ENCODE results near the gene TOR1AIP2. TPM values are rescaled to one million over a fixed set of nuclear protein-coding genes. Genes with fewer than 3 reads are reported as not detected.

The TOR1AIP2 gene
- polyA plus RNA-seq, 3 donors from 2014 or later, result 8.7 to 15.5 (median 8.7) TPM

GRCh38 chr1:179828554-179829110, 49.0 kb downstream of the TOR1AIP2 start:
- no peak overlapping the region for H3K4me3 Mint-ChIP-seq
- H3K4me1 Mint-ChIP-seq, result peaks cover 14 to 21% of the 10 kb centered on the region in 2 donors
- DNase-seq, result no peak
- H3K9me3 Mint-ChIP-seq, result no peaks in the 10 kb centered on the region
- H3K27ac Mint-ChIP-seq, result no peak overlapping the region
- peaks cover 0 to 2% (median 0%) of the 10 kb centered on the region in 3 donors for H3K36me3 Mint-ChIP-seq
- peaks cover 0 to 7% (median 6%) of the 10 kb centered on the region in 3 donors for H3K27me3 Mint-ChIP-seq (ENCODE audit: low read depth in 3 of 3)

GRCh38 chr1:179826626-179827280, 50.9 kb downstream of the TOR1AIP2 start:
- Mint-ChIP-seq H3K9me3 (no peaks in the 10 kb centered on the region), H3K4me3 (no peak overlapping the region), H3K36me3 (no peaks in the 10 kb centered on the region), H3K27me3 (ENCODE audit: low read depth in 3 of 3) (peaks cover 0 to 7% (median 6%) of the 10 kb centered on the region in 3 donors), H3K4me1 (peaks cover 10 to 14% of the 10 kb centered on the region in 2 donors), H3K27ac (no peak overlapping the region)
- DNase-seq, result no peak

- no peak for DNase-seq
- Mint-ChIP-seq H3K27ac (no peak overlapping the region), H3K27me3 (ENCODE audit: low read depth in 3 of 3) (peaks cover 0 to 7% (median 6%) of the 10 kb centered on the region in 3 donors), H3K4me3 (no peak overlapping the region), H3K36me3 (no peaks in the 10 kb centered on the region), H3K9me3 (peaks cover 0 to 1% (median 0%) of the 10 kb centered on the region in 6 donors), H3K4me1 (peaks cover 2 to 6% of the 10 kb centered on the region in 2 donors)
These were observed 51.7 kb downstream of the TOR1AIP2 start for GRCh38 chr1:179825798-179826460.

DNA sequence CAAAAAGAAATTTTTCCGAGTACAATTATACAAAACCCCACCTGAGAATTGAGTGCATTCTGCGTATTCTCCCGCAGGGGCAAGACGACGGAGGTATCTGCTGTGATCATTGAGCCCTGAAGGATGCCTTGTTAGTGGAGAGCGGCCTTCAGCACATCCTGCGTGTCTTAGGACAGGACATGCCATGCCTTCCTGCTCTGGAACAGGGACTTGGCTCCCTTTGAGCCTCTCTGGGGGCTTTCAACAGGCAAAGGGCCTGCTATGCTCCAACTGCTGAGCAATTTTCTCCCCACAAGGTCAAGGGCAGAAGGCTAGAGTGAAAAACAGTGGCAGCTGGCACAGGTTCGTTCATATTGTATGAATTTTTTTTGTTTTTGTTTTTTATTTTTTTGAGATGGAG, 52.4 kb downstream of the TOR1AIP2 start:
- Mint-ChIP-seq H3K4me1 (no peaks in the 10 kb centered on the region), H3K9me3 (peaks cover 0 to 1% (median 0%) of the 10 kb centered on the region in 6 donors), H3K27ac (no peak overlapping the region), H3K27me3 (ENCODE audit: low read depth in 3 of 3) (peaks cover 0 to 7% (median 6%) of the 10 kb centered on the region in 3 donors), H3K4me3 (no peak overlapping the region), H3K36me3 (no peaks in the 10 kb centered on the region)
- DNase-seq, result no peak

DNA sequence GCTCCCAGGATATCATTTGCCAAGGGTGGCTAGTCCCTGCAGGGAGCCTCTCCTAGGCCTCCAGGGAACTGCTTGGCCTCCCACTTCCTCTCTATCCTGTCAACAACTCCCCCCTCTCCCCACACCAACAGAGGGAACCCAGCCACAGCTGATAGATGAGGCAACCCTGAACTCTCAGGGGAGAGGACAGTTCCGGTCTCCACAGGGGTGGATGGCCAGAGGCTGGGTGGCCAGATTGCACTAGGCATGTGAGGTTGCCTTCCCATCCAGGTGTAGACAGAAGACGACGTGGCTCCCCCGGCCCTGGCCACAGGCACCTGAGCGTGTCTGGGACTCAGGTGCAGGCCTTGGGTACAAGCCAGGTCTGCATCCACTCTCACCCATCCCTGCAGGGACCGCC, 53.3 kb downstream of the TOR1AIP2 start:
- H3K4me1 Mint-ChIP-seq, result no peaks in the 10 kb centered on the region
- no peak overlapping the region for H3K27ac Mint-ChIP-seq
- no peak for DNase-seq
- H3K4me3 Mint-ChIP-seq, result no peak overlapping the region
- H3K9me3 Mint-ChIP-seq, result peaks cover 0 to 1% (median 0%) of the 10 kb centered on the region in 6 donors
- H3K27me3 Mint-ChIP-seq (ENCODE audit: low read depth in 3 of 3), result peaks cover 0 to 6% (median 5%) of the 10 kb centered on the region in 3 donors
- no peaks in the 10 kb centered on the region for H3K36me3 Mint-ChIP-seq

- Mint-ChIP-seq H3K4me3 (no peak overlapping the region), H3K36me3 (no peaks in the 10 kb centered on the region), H3K4me1 (no peaks in the 10 kb centered on the region), H3K9me3 (peaks cover 0 to 1% (median 0%) of the 10 kb centered on the region in 6 donors), H3K27ac (no peak overlapping the region), H3K27me3 (ENCODE audit: low read depth in 3 of 3) (peaks cover 0 to 6% (median 5%) of the 10 kb centered on the region in 3 donors)
- DNase-seq, result no peak
These were observed 53.9 kb downstream of the TOR1AIP2 start for GRCh38 chr1:179823693-179824092.

DNA sequence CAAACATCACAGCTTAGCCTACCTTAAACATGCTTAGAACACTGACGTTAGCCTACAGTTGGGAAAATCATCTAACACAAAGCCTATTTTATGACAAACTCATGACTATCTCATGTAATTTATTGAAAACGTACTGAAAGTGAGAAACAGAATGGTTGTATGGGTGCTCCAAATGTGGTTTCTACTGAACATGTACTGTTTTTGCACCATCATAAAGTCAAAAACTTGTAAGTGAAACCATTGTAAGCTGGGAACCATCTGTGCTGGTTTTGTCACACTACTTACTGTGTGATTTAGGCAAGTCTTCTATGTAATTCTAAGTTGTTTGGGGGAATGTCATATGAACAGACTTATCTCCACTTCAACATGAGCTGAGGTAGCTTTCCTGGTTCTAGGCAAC, 55.5 kb downstream of the TOR1AIP2 start:
- Mint-ChIP-seq H3K4me3 (no peak overlapping the region), H3K4me1 (no peaks in the 10 kb centered on the region)

GRCh38 chr1:179821524-179821923, 56.1 kb downstream of the TOR1AIP2 start:
- H3K27me3 Mint-ChIP-seq (ENCODE audit: low read depth in 3 of 3), result peaks cover 2 to 3% (median 2%) of the 10 kb centered on the region in 3 donors
- no peaks in the 10 kb centered on the region for H3K36me3 Mint-ChIP-seq
- H3K4me1 Mint-ChIP-seq, result no peaks in the 10 kb centered on the region
- H3K9me3 Mint-ChIP-seq, result peaks cover 0 to 1% (median 0%) of the 10 kb centered on the region in 6 donors
- DNase-seq, result no peak
- H3K4me3 Mint-ChIP-seq, result no peak overlapping the region
- H3K27ac Mint-ChIP-seq, result no peak overlapping the region

More for the DNA sequence above, 55.5 kb downstream of the TOR1AIP2 start:
- no peak for DNase-seq
- no peak overlapping the region for H3K27ac Mint-ChIP-seq
- H3K27me3 Mint-ChIP-seq (ENCODE audit: low read depth in 3 of 3), result peaks cover 2 to 6% (median 5%) of the 10 kb centered on the region in 3 donors
- peaks cover 0 to 1% (median 0%) of the 10 kb centered on the region in 6 donors for H3K9me3 Mint-ChIP-seq
- H3K36me3 Mint-ChIP-seq, result no peaks in the 10 kb centered on the region

GRCh38 chr1:179820226-179820970, 57.2 kb downstream of the TOR1AIP2 start:
- DNase-seq, result no peak
- Mint-ChIP-seq H3K9me3 (peaks cover 0 to 1% (median 0%) of the 10 kb centered on the region in 6 donors), H3K4me1 (peaks cover 5 to 9% of the 10 kb centered on the region in 2 donors), H3K36me3 (no peaks in the 10 kb centered on the region), H3K27ac (no peak overlapping the region), H3K27me3 (ENCODE audit: low read depth in 3 of 3) (peaks cover 0 to 3% (median 2%) of the 10 kb centered on the region in 3 donors), H3K4me3 (no peak overlapping the region)

DNA sequence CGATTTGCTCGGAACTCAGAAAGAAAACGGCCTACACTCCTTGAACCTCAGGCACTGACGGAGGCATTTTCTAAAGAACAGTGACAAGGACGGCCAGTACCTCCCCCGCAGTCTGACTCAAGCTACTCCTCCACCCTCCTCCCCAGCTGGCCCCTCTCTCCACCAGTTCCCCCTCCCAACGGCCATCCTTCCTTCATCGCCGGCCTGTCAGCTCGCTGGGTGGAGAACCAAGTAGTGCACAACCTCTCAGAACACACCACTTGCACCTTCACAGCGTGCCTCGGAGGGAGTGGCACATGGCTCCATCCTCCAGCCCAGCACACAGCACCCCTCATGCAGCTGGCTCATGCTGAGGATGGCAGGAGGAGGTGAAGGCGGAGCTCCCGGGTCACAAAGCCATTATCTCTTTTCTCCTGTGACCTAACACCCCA, 58.8 kb downstream of the TOR1AIP2 start:
- Mint-ChIP-seq H3K27ac (no peak overlapping the region), H3K4me1 (peaks cover 18 to 22% of the 10 kb centered on the region in 2 donors), H3K4me3 (no peak overlapping the region), H3K36me3 (no peaks in the 10 kb centered on the region), H3K9me3 (peaks cover 0 to 1% (median 0%) of the 10 kb centered on the region in 6 donors), H3K27me3 (ENCODE audit: low read depth in 3 of 3) (peaks cover 4 to 6% (median 6%) of the 10 kb centered on the region in 3 donors)
- DNase-seq, result no peak

DNA sequence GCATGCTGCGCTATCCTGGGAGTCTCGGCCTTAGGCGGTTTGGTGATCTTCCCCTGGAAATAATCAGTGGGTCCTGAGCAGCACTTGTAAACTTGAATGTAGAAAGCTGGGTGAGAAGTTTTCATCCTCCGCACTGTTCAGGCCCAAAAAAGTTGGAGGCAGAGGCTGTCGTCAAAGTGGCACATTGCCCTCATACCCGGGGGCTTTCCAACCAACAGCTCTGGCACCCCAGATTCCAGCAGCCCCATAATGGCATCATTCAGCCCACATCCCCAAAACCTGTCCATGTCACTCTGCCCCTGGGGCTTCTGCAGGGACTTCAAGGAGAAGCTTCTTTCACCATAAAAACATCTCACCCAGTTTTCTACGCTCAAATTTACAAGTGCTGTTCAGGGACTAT, 59.3 kb downstream of the TOR1AIP2 start:
- peaks cover 18 to 22% of the 10 kb centered on the region in 2 donors for H3K4me1 Mint-ChIP-seq
- peaks cover 4 to 6% (median 6%) of the 10 kb centered on the region in 3 donors for H3K27me3 Mint-ChIP-seq (ENCODE audit: low read depth in 3 of 3)
- H3K27ac Mint-ChIP-seq, result no peak overlapping the region
- H3K4me3 Mint-ChIP-seq, result no peak overlapping the region
- no peaks in the 10 kb centered on the region for H3K36me3 Mint-ChIP-seq
- H3K9me3 Mint-ChIP-seq, result peaks cover 0 to 1% (median 0%) of the 10 kb centered on the region in 6 donors
- no peak for DNase-seq

GRCh38 chr1:179817789-179818188, 59.8 kb downstream of the TOR1AIP2 start:
- Mint-ChIP-seq H3K27ac (no peak overlapping the region), H3K27me3 (ENCODE audit: low read depth in 3 of 3) (peaks cover 4 to 6% (median 6%) of the 10 kb centered on the region in 3 donors), H3K4me1 (peaks cover 18 to 22% of the 10 kb centered on the region in 2 donors), H3K9me3 (peaks cover 0 to 1% (median 0%) of the 10 kb centered on the region in 6 donors), H3K4me3 (no peak overlapping the region), H3K36me3 (no peaks in the 10 kb centered on the region)
- no peak for DNase-seq

- no peak for DNase-seq
- Mint-ChIP-seq H3K36me3 (no peaks in the 10 kb centered on the region), H3K4me1 (peaks cover 18 to 22% of the 10 kb centered on the region in 2 donors), H3K9me3 (peaks cover 0 to 1% (median 0%) of the 10 kb centered on the region in 6 donors), H3K27ac (no peak overlapping the region), H3K27me3 (ENCODE audit: low read depth in 3 of 3) (peaks cover 4 to 8% (median 6%) of the 10 kb centered on the region in 3 donors), H3K4me3 (no peak overlapping the region)
These were observed 60.5 kb downstream of the TOR1AIP2 start for GRCh38 chr1:179817056-179817455.
